Endothelial cell (in vitro differentiated cells): Measurements from ENCODE around the gene P2RY13. TPM values are rescaled to one million over a fixed set of nuclear protein-coding genes. Genes with fewer than 3 reads are reported as not detected.

Experiments used
- DNase-seq: peaks from one replicate; pipeline ENCODE4 v3.0.0; 2021; ENCODE audit warnings: low spot score
- H3K27ac Mint-ChIP-seq: one replicate; pipeline ENCODE4 v1.8.0; 2021; ENCODE audit warnings: mixed read lengths, inconsistent platforms; ENCODE audit not compliant: unreplicated experiment
- H3K27me3 Mint-ChIP-seq: one replicate; pipeline ENCODE4 v1.8.0; 2021; ENCODE audit warnings: mild to moderate bottlenecking, moderate library complexity, mixed read lengths, inconsistent platforms; ENCODE audit not compliant: unreplicated experiment
- H3K36me3 Mint-ChIP-seq: one replicate; pipeline ENCODE4 v1.8.0; 2021; ENCODE audit warnings: mild to moderate bottlenecking, low read depth, mixed read lengths, inconsistent platforms; ENCODE audit not compliant: unreplicated experiment
- H3K4me1 Mint-ChIP-seq: one replicate; pipeline ENCODE4 v1.8.0; 2021; ENCODE audit warnings: mild to moderate bottlenecking, mixed read lengths, inconsistent platforms; ENCODE audit not compliant: unreplicated experiment
- H3K4me3 Mint-ChIP-seq: one replicate; pipeline ENCODE4 v1.8.0; 2021; ENCODE audit warnings: mild to moderate bottlenecking, mixed read lengths, inconsistent platforms; ENCODE audit not compliant: unreplicated experiment
- H3K9me3 Mint-ChIP-seq: one replicate; pipeline ENCODE4 v1.8.0; 2021; ENCODE audit warnings: mixed read lengths, inconsistent platforms; ENCODE audit not compliant: unreplicated experiment
- CTCF ChIP-seq: fragments of 200-600 bp; sonication (generic); IDR thresholded peaks from one replicate; pipeline ENCODE4 v1.5.0; 2021; ENCODE audit warnings: antibody characterized with exemption; ENCODE audit not compliant: unreplicated experiment
- total RNA-seq: library from RNA; stranded (reverse); fragmentation: NEBNext Ultra II Directional; extraction: Animal tissue kit (Norgen Biotek cat#: 25700); gene quantifications from one replicate; pipeline ENCODE4 v1.2.1, GENCODE V29; 2021; ENCODE audit not compliant: unreplicated experiment

The P2RY13 gene
- total RNA-seq, 1 donor from 2014 or later = not detected

GRCh38 chr3:151297429-151297828, 31.9 kb downstream of the P2RY13 start:
- H3K4me3 Mint-ChIP-seq = no peak overlapping the region

GRCh38 chr3:151296226-151296625, 33.1 kb downstream of the P2RY13 start:
- Mint-ChIP-seq H3K27me3 (peaks cover 1% of the 10 kb centered on the region), H3K9me3 (no peaks in the 10 kb centered on the region), H3K4me3 (no peak overlapping the region), H3K36me3 (no peaks in the 10 kb centered on the region), H3K27ac (no peak overlapping the region), H3K4me1 (no peaks in the 10 kb centered on the region)
- TF ChIP-seq CTCF = no peak
- DNase-seq = no peak

More at GRCh38 chr3:151297429-151297828, 31.9 kb downstream of the P2RY13 start:
- DNase-seq = no peak
- no peak for TF ChIP-seq CTCF
- H3K27me3 Mint-ChIP-seq = peaks cover 1% of the 10 kb centered on the region
- no peaks in the 10 kb centered on the region for H3K36me3 Mint-ChIP-seq
- no peak overlapping the region for H3K27ac Mint-ChIP-seq
- no peaks in the 10 kb centered on the region for H3K4me1 Mint-ChIP-seq
- no peaks in the 10 kb centered on the region for H3K9me3 Mint-ChIP-seq

- Mint-ChIP-seq H3K36me3 (no peaks in the 10 kb centered on the region), H3K4me3 (no peak overlapping the region), H3K27ac (no peak overlapping the region), H3K9me3 (no peaks in the 10 kb centered on the region), H3K27me3 (peaks cover 1% of the 10 kb centered on the region), H3K4me1 (no peaks in the 10 kb centered on the region)
- no peak for TF ChIP-seq CTCF
- no peak for DNase-seq
Observed at GRCh38 chr3:151293127-151293526, 36.2 kb downstream of the P2RY13 start.

GRCh38 chr3:151290673-151291072, 38.7 kb downstream of the P2RY13 start:
- H3K9me3 Mint-ChIP-seq = no peaks in the 10 kb centered on the region

GRCh38 chr3:151289445-151289844, 39.9 kb downstream of the P2RY13 start:
- Mint-ChIP-seq H3K27me3 (peaks cover 1% of the 10 kb centered on the region), H3K36me3 (no peaks in the 10 kb centered on the region), H3K4me1 (no peaks in the 10 kb centered on the region), H3K4me3 (no peak overlapping the region), H3K9me3 (no peaks in the 10 kb centered on the region), H3K27ac (no peak overlapping the region)
- no peak for DNase-seq
- TF ChIP-seq CTCF = no peak

More at GRCh38 chr3:151290673-151291072, 38.7 kb downstream of the P2RY13 start:
- no peak for TF ChIP-seq CTCF
- peaks cover 1% of the 10 kb centered on the region for H3K27me3 Mint-ChIP-seq
- H3K27ac Mint-ChIP-seq = no peak overlapping the region
- no peak overlapping the region for H3K4me3 Mint-ChIP-seq
- no peak for DNase-seq
- no peaks in the 10 kb centered on the region for H3K4me1 Mint-ChIP-seq
- no peaks in the 10 kb centered on the region for H3K36me3 Mint-ChIP-seq
